ENCODE results near the gene HNRNPA3.

DNA sequence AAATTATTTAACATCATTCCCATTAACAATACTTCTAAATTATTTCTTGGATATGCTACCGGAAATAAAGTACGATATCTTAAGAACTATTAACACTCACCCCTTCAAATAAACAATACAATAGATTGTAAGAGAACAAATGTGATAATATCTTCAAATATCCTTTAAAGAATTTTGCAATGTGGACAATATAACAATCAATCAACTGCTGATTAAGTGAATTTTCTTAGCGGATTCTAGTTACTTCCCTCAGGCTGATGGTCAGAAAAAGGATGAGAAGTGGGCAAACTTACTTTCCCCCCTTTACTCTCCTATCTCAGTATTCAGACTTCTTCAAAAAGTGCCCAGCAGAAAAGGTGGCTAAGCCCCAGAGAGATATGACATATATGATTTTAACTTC lies 41.1 kb downstream of the HNRNPA3 start:
- TF ChIP-seq CTCF (IDR thresholded peaks at IDR 0.05; ENCODE audit: low read depth, low read length) (no peak), POLR2A (IDR thresholded peaks at IDR 0.05; ENCODE audit: extremely low read depth, insufficient read length) (no peak)

Measured in NB4 (cell line).